Tibial nerve (tissue), 4 donors: ENCODE measurements around the gene NOL8. TPM values are rescaled to one million over a fixed set of nuclear protein-coding genes. Genes with fewer than 3 reads are reported as not detected.

Experiments used
- DNase-seq, 2 donors: peaks; one replicate each; pipeline ENCODE4 v3.0.0-alpha.2; 2019; ENCODE audit warnings: low spot score in 2 of 2
- H3K27ac ChIP-seq, 4 donors: fragments of 200-600 bp; sonication (generic) in 3 of 4; one replicate each; pipeline ENCODE4 v1.5.1; 2017 to 2019; ENCODE audit warnings: mild to moderate bottlenecking in 1 of 4
- H3K27me3 ChIP-seq, 2 donors: fragments of 200-600 bp; sonication (generic) in 1 of 2; one replicate each; pipeline versions ENCODE4 v1.5.1 to v1.6.0; 2017 to 2019
- H3K36me3 ChIP-seq, 3 donors: fragments of 200-600 bp; sonication (generic); one replicate each; pipeline ENCODE4 v1.5.1; 2018 to 2019
- H3K4me1 ChIP-seq, 4 donors: fragments of 200-600 bp; sonication (generic) in 3 of 4; one replicate each; pipeline ENCODE4 v1.5.1; 2017 to 2019
- H3K4me3 ChIP-seq, 4 donors: fragments of 200-600 bp; sonication (generic) in 3 of 4; one replicate each; pipeline ENCODE4 v1.5.1; 2017 to 2019; ENCODE audit warnings: mild to moderate bottlenecking in 1 of 4, moderate library complexity in 1 of 4
- H3K9me3 ChIP-seq, 4 donors: fragments of 200-600 bp; sonication (generic) in 3 of 4; one replicate each; pipeline ENCODE4 v1.5.1; 2017 to 2019
- CTCF ChIP-seq, 5 experiments: fragments of 200-600 bp in 3 of 5; fragments of 450-650 bp in 2 of 5; sonication (generic) in 3 of 5; IDR thresholded peaks; one replicate each; pipeline ENCODE4 v1.5.1; 2016 to 2019; ENCODE audit warnings: antibody characterized with exemption in 5 of 5, mild to moderate bottlenecking in 3 of 5, moderate library complexity in 2 of 5
- EP300 ChIP-seq, 2 donors: sonication (generic); formaldehyde crosslinking; IDR thresholded peaks; one replicate each; pipeline ENCODE4 v1.6.1; 2017; ENCODE audit warnings: antibody characterized with exemption in 2 of 2, mild to moderate bottlenecking in 1 of 2
- POLR2A ChIP-seq, 2 donors: fragments of 450-650 bp; IDR thresholded peaks; one replicate each; pipeline ENCODE4 v1.6.1; 2017; ENCODE audit warnings: antibody characterized with exemption in 2 of 2, mild to moderate bottlenecking in 2 of 2, moderate library complexity in 2 of 2
- WGBS, 2 donors: methylation state at CpG; one replicate each; pipeline ENCODE4 v1.1.5; 2018; 5-methylcytosine and 5-hydroxymethylcytosine counted together
- total RNA-seq, 4 donors: library from RNA; depleted of rRNA; stranded (reverse); fragments of >200 nt; gene quantifications; one replicate each; pipeline ENCODE4 v1.1.0, GENCODE V29; 2016

Gene NOL8
- total RNA-seq, 4 donors from 2014 or later: 25.1 to 45.6 (median 31.4) TPM

GRCh38 chr9:92276331-92277032 is 48.7 kb downstream of the NOL8 start:
- Histone ChIP-seq H3K27me3 (no peaks in the 10 kb centered on the region), H3K27ac (no peak overlapping the region), H3K9me3 (no peaks in the 10 kb centered on the region), H3K36me3 (peaks cover 0 to 99% (median 0%) of the 10 kb centered on the region in 3 donors), H3K4me1 (no peaks in the 10 kb centered on the region), H3K4me3 (no peak overlapping the region)
- DNase-seq: no peak
- TF ChIP-seq EP300 (IDR thresholded peaks at IDR 0.05) (no peak), CTCF (IDR thresholded peaks at IDR 0.05) (no peak), POLR2A (IDR thresholded peaks at IDR 0.05) (no peak)
- 66 to 73% methylated on average over 11 of the region's 11 CpGs for WGBS, 2 donors

GRCh38 chr9:92275541-92275940 is 49.6 kb downstream of the NOL8 start:
- DNase-seq: no peak
- H3K36me3 ChIP-seq: peaks cover 0 to 100% (median 3%) of the 10 kb centered on the region in 3 donors
- no peaks in the 10 kb centered on the region for H3K27me3 ChIP-seq
- no peak overlapping the region for H3K4me3 ChIP-seq
- H3K4me1 ChIP-seq: no peaks in the 10 kb centered on the region
- H3K9me3 ChIP-seq: no peaks in the 10 kb centered on the region
- 91 to 96% methylated on average over 6 of the region's 6 CpGs for WGBS, 2 donors
- TF ChIP-seq EP300 (IDR thresholded peaks at IDR 0.05) (no peak), POLR2A (IDR thresholded peaks at IDR 0.05) (no peak), CTCF (IDR thresholded peaks at IDR 0.05) (no peak)
- no peak overlapping the region for H3K27ac ChIP-seq

- no peak overlapping the region for H3K4me3 ChIP-seq
- 94% methylated on average over 5 of the region's 5 CpGs for WGBS, 2 donors
- no peaks in the 10 kb centered on the region for H3K27me3 ChIP-seq
- H3K9me3 ChIP-seq: no peaks in the 10 kb centered on the region
- TF ChIP-seq EP300 (IDR thresholded peaks at IDR 0.05) (no peak), CTCF (IDR thresholded peaks at IDR 0.05) (no peak), POLR2A (IDR thresholded peaks at IDR 0.05) (no peak)
- no peaks in the 10 kb centered on the region for H3K4me1 ChIP-seq
- H3K27ac ChIP-seq: no peak overlapping the region
- H3K36me3 ChIP-seq: peaks cover 5 to 100% (median 32%) of the 10 kb centered on the region in 3 donors
- DNase-seq: no peak
Observed at GRCh38 chr9:92270511-92270910, 54.6 kb downstream of the NOL8 start.

GRCh38 chr9:92266486-92266885 is 58.7 kb downstream of the NOL8 start:
- TF ChIP-seq CTCF (IDR thresholded peaks at IDR 0.05): no peak
- TF ChIP-seq EP300 (IDR thresholded peaks at IDR 0.05): no peak
- TF ChIP-seq POLR2A (IDR thresholded peaks at IDR 0.05): no peak
- H3K27me3 ChIP-seq: no peaks in the 10 kb centered on the region
- 62 to 70% methylated on average over 4 of the region's 4 CpGs for WGBS, 2 donors
- no peak for DNase-seq
- peaks cover 5 to 100% (median 51%) of the 10 kb centered on the region in 3 donors for H3K36me3 ChIP-seq
- H3K9me3 ChIP-seq: no peaks in the 10 kb centered on the region
- no peak overlapping the region for H3K4me3 ChIP-seq
- no peaks in the 10 kb centered on the region for H3K4me1 ChIP-seq
- no peak overlapping the region for H3K27ac ChIP-seq

GRCh38 chr9:92265154-92265553 is 60.0 kb downstream of the NOL8 start:
- Histone ChIP-seq H3K36me3 (peaks cover 5 to 100% (median 45%) of the 10 kb centered on the region in 3 donors), H3K27ac (no peak overlapping the region), H3K27me3 (no peaks in the 10 kb centered on the region), H3K9me3 (no peaks in the 10 kb centered on the region), H3K4me3 (no peak overlapping the region), H3K4me1 (no peaks in the 10 kb centered on the region)
- no peak for DNase-seq
- TF ChIP-seq CTCF (IDR thresholded peaks at IDR 0.05): no peak
- 83 to 87% methylated on average over 3 of the region's 3 CpGs for WGBS, 2 donors
